Parathyroid adenoma (tissue), 2 donors: Measurements from ENCODE around the gene SH3BP4.

ENCODE experiments used
- H2AFZ ChIP-seq: fragments of 300-600 bp; sonication (generic); one replicate; pipeline ENCODE4 v1.7.0; 2017; ENCODE audit warnings: antibody characterized with exemption, mild to moderate bottlenecking
- H3K27ac ChIP-seq: fragments of 300-600 bp; sonication (generic); one replicate; pipeline ENCODE4 v1.7.0; 2017
- H3K27me3 ChIP-seq: fragments of 300-600 bp; sonication (generic); one replicate; pipeline ENCODE4 v1.7.0; 2017; ENCODE audit warnings: low read length; ENCODE audit not compliant: control insufficient read depth, insufficient read depth
- H3K36me3 ChIP-seq: fragments of 300-600 bp; sonication (generic); one replicate; pipeline ENCODE4 v1.7.0; 2017; ENCODE audit warnings: low read length; ENCODE audit not compliant: control insufficient read depth, insufficient read depth
- H3K4me1 ChIP-seq: fragments of 300-600 bp; sonication (generic); one replicate; pipeline ENCODE4 v1.7.0; 2017; ENCODE audit warnings: control low read depth
- H3K4me2 ChIP-seq: fragments of 300-600 bp; sonication (generic); one replicate; pipeline ENCODE4 v1.7.0; 2017; ENCODE audit warnings: low read length
- H3K4me3 ChIP-seq: fragments of 300-600 bp; sonication (generic); one replicate; pipeline ENCODE4 v1.7.0; 2017; ENCODE audit warnings: low read depth, low read length
- H3K79me2 ChIP-seq: fragments of 300-600 bp; sonication (generic); one replicate; pipeline ENCODE4 v1.7.0; 2017; ENCODE audit warnings: control low read depth
- H3K9ac ChIP-seq: fragments of 300-600 bp; sonication (generic); one replicate; pipeline ENCODE4 v1.7.0; 2017; ENCODE audit warnings: mild to moderate bottlenecking
- H3K9me3 ChIP-seq: fragments of 300-600 bp; sonication (generic); one replicate; pipeline ENCODE4 v1.7.0; 2017; ENCODE audit warnings: low read length; ENCODE audit not compliant: control insufficient read depth
- CTCF ChIP-seq: fragments of 300-600 bp; sonication (generic); IDR thresholded peaks from one replicate; pipeline ENCODE4 v1.7.0; 2017; ENCODE audit warnings: antibody characterized with exemption, mild to moderate bottlenecking
- donor health status: primary hyperparathyroidism.

Gene SH3BP4

GRCh38 chr2:234976479-234977227 is 24.8 kb downstream of the SH3BP4 start:
- Histone ChIP-seq H3K4me1 (no peaks in the 10 kb centered on the region), H3K4me2 (no peak overlapping the region), H2AFZ (no peak overlapping the region), H3K27ac (no peak overlapping the region), H3K9me3 (no peaks in the 10 kb centered on the region), H3K79me2 (no peaks in the 10 kb centered on the region), H3K36me3 (no peaks in the 10 kb centered on the region), H3K27me3 (no peaks in the 10 kb centered on the region), H3K4me3 (no peak overlapping the region), H3K9ac (no peak overlapping the region)
- no peak for TF ChIP-seq CTCF

GRCh38 chr2:234977228-234977679 is 25.4 kb downstream of the SH3BP4 start:
- Histone ChIP-seq H3K27ac (no peak overlapping the region), H3K4me3 (no peak overlapping the region)

GRCh38 chr2:234978466-234979203 is 26.8 kb downstream of the SH3BP4 start:
- Histone ChIP-seq H3K27ac (peak overlapping the region; percentile 27), H3K79me2 (no peaks in the 10 kb centered on the region), H3K9ac (no peak overlapping the region), H3K4me2 (no peak overlapping the region), H3K9me3 (no peaks in the 10 kb centered on the region), H2AFZ (no peak overlapping the region), H3K27me3 (no peaks in the 10 kb centered on the region), H3K4me3 (no peak overlapping the region), H3K36me3 (no peaks in the 10 kb centered on the region), H3K4me1 (no peaks in the 10 kb centered on the region)
- TF ChIP-seq CTCF = no peak

More at GRCh38 chr2:234977228-234977679, 25.4 kb downstream of the SH3BP4 start:
- Histone ChIP-seq H3K79me2 (no peaks in the 10 kb centered on the region), H2AFZ (no peak overlapping the region), H3K4me1 (no peaks in the 10 kb centered on the region), H3K36me3 (no peaks in the 10 kb centered on the region), H3K9ac (no peak overlapping the region), H3K4me2 (no peak overlapping the region), H3K9me3 (no peaks in the 10 kb centered on the region), H3K27me3 (no peaks in the 10 kb centered on the region)
- TF ChIP-seq CTCF = no peak

- TF ChIP-seq CTCF = no peak
- H3K27ac ChIP-seq = peak overlapping the region; percentile 59
- H3K9me3 ChIP-seq = no peaks in the 10 kb centered on the region
- H3K4me1 ChIP-seq = no peaks in the 10 kb centered on the region
- H3K79me2 ChIP-seq = no peaks in the 10 kb centered on the region
- H2AFZ ChIP-seq = no peak overlapping the region
- H3K36me3 ChIP-seq = no peaks in the 10 kb centered on the region
- H3K4me3 ChIP-seq = no peak overlapping the region
- no peaks in the 10 kb centered on the region for H3K27me3 ChIP-seq
- H3K9ac ChIP-seq = no peak overlapping the region
- no peak overlapping the region for H3K4me2 ChIP-seq
Measured at GRCh38 chr2:234979204-234980167, 27.7 kb downstream of the SH3BP4 start.
